GM10266 (cell line): ENCODE data around the gene CDKL2.

Experiments
- DNase-seq: peaks from one replicate; pipeline ENCODE4 v3.0.0; 2012; ENCODE audit errors: extremely low spot score
- CTCF ChIP-seq: IDR thresholded peaks from 2 replicates; pipeline ENCODE4 v1.5.1; 2012; ENCODE audit warnings: mild to moderate bottlenecking, low read depth; ENCODE audit not compliant: control insufficient read depth, insufficient read depth; ENCODE audit errors: missing control alignments

The CDKL2 gene

DNA sequence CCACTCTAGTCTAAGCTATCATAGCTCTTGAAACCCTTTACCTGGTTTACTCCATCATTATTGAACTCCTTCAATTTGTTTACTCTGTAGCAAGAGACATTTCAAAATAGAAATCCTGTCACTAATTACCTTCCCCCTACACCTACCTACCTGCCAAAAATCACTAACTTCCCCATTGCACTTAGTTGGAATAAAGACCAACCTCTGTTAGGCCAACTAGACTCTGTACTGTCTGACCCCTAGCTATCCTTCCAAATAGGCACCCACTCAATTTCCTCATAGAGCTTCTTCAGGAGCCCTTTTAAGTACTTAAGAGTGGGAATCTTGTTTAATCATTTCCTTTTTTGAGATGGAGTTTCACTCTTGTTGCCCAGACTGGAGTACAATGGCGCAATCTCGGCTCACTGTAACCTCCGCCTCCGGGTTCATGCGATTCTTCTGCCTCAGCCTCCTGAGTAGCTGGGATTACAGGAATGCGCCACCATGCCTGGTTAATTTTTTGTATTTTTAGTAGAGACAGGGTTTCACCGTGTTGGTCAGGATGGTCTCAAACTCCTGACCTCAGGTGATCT, 8.9 kb upstream of the CDKL2 start:
- no peak for DNase-seq
- no peak for TF ChIP-seq CTCF

DNA sequence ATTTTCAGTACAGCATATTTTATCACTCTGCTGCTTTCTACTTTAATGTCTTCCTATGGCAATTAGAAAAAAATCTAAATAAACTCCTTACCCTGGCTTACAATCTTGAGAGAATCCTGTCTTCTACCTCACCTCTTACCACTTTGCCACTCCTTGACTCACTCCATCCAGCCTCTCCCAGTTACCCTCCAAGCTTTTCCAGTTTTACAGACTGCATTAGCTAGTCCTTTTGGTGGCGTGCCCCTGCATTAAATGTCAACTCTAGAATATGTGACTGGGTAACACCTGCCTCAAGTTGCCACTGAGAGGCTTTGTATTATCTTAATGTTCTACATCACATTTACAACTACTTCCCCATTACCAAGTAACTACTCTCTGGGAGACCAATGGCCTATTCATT, 7.5 kb upstream of the CDKL2 start:
- TF ChIP-seq CTCF, result no peak

DNA sequence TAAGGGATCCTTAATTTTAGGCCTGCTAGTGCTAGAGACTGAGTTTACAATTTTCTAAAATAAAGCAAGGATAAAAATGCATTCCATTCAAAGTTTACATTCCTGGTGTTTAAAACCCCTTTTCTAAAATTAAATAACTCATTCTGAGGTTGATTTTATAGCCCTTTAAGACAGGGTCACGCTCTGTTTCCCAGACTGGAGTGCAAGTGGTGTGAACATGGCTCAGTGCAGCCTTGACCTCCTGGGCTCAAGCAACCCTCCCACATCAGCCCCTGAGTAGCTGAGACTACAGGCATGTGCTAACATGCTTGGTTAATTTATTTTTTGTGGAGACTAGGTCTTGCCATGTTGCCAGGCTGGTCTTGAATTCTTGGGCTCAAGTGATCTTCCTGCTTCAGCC, 6.8 kb upstream of the CDKL2 start:
- no peak for DNase-seq

More for the DNA sequence above, 7.5 kb upstream of the CDKL2 start:
- no peak for DNase-seq

GRCh38 chr4:75634951-75635350, 4.6 kb upstream of the CDKL2 start:
- no peak for DNase-seq
- no peak for TF ChIP-seq CTCF

More for the DNA sequence above, 6.8 kb upstream of the CDKL2 start:
- no peak for TF ChIP-seq CTCF

GRCh38 chr4:75634281-75634680, 4.0 kb upstream of the CDKL2 start:
- TF ChIP-seq CTCF, result no peak
- no peak for DNase-seq

DNA sequence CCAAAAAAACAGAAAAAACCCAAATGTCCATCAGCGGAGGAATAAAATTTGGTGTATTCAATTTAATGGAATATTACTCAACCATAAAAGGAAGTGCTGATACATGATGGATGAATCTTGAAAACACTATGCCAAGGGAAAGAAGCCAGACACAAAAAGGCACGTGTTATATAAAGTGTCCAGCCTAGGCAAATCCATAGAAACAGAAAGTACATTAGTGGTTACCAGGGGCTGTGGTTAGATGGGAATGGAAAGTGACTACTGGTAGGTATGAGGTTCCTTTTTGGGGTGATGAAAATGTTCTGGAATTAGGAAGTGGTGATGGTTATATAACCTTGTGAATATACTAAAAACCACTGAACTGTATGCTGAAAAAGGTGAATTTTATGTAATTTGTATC, 3.5 kb upstream of the CDKL2 start:
- no peak for DNase-seq
- no peak for TF ChIP-seq CTCF

GRCh38 chr4:75630937-75631329, 605 bp upstream of the CDKL2 start:
- no peak for TF ChIP-seq CTCF
- DNase-seq, result no peak
